ENCODE results near the gene PCBP2. TPM values are rescaled to one million over a fixed set of nuclear protein-coding genes. Genes with fewer than 3 reads are reported as not detected.

Gene PCBP2
- total and polyA plus RNA-seq, 3 experiments from 2014 or later, result 104 to 1,025 (median 995) TPM

DNA sequence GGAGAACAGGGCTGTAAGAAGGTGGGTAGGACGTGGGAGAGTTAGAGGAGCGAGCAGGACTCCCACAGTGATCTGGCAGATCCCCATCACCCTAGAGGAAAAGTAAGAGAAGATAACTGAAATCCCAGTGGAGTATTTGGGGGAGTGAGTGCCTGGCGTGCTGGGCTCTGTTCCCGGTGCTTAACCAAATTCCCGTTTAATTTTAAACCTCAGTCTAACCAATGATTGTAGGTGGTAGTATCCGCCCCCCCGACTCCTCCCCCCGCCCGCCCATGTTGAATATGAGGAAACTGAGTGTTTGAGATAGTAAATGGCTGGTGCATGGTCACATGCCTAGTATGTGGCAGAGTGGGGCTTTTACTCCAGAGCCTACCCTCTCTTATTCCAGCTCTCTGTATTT is 50.4 kb downstream of the PCBP2 start:
- peak overlapping the region in 5 of 8 donors; percentile 66 to 98 (median 95) for H3K27ac Mint-ChIP-seq
- Histone ChIP-seq H3K9me3 (ENCODE audit: low read length) (no peaks in the 10 kb centered on the region), H3K4me1 (ENCODE audit: insufficient read depth, low read length) (peaks cover 31% of the 10 kb centered on the region), H3K27me3 (ENCODE audit: insufficient read depth, low read length, poor library complexity, severe bottlenecking) (no peaks in the 10 kb centered on the region), H3K27ac (ENCODE audit: low read depth, low read length) (peak overlapping the region; percentile 94), H3K4me3 (ENCODE audit: low read length) (peak overlapping the region; percentile 66), H3K36me3 (ENCODE audit: insufficient read depth, low read length) (peaks cover 14% of the 10 kb centered on the region)
- H3K36me3 Mint-ChIP-seq, result peaks cover 0 to 43% (median 3%) of the 10 kb centered on the region in 3 donors
- ChIA-PET CTCF (interaction anchor here (1.2 to 2.3 kb wide), 2 partner anchors 24 to 181 kb away, joined by 3 to 10 read pairs; partner anchors contain the start of gene AAAS), POLR2A (no interaction called here)
- no peaks in the 10 kb centered on the region for H3K9me3 Mint-ChIP-seq
- peak overlapping the region in 5 of 7 donors; percentile 22 to 96 (median 94) for H3K4me3 Mint-ChIP-seq
- no peak for DNase-seq
- H3K4me1 Mint-ChIP-seq, result peaks cover 28 to 48% (median 37%) of the 10 kb centered on the region in 3 donors
- no peaks in the 10 kb centered on the region for H3K27me3 Mint-ChIP-seq

DNA sequence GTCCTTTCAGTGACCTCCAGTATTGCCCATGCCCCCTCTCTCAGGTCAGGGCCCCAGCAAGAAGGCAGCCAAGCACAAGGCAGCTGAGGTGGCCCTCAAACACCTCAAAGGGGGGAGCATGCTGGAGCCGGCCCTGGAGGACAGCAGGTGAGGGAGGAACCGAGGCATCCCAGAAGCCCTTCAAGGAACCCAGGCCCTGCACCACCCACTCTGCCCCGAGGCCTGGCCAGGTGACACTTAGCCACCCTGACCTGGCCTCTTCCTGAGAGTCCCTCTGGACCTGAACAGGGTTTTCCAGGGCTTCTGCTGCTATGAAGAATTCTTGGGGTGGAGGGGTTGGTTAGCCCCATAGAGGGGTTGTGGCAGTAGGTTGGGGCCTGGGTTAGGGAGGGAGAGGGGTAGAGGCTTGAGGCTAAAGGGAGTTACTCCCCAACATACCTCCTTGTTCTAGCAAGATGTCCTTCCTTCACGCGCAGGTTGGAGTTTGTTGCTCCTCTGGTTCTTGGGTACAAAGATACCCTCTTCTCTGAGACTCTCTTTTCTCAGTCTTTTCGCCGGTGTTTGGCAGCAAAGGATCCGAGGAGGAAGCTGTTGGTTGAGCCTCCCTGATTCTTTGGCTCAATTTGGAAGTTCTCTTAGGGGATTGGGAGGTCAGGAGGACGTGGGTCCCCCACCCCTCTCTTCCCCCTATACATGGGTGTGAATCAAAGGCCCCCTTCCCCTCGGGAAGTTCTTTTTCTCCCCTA is 51.3 kb downstream of the PCBP2 start:
- Mint-ChIP-seq H3K4me1 (peaks cover 23 to 39% (median 29%) of the 10 kb centered on the region in 3 donors), H3K36me3 (peaks cover 0 to 43% (median 3%) of the 10 kb centered on the region in 3 donors), H3K27me3 (no peaks in the 10 kb centered on the region), H3K4me3 (peak overlapping the region in 5 of 7 donors; percentile 35 to 54 (median 48)), H3K27ac (peak overlapping the region in 5 of 8 donors; percentile 6 to 91 (median 70)), H3K9me3 (no peaks in the 10 kb centered on the region)
- peaks cover 14% of the 10 kb centered on the region for H3K36me3 ChIP-seq (ENCODE audit: insufficient read depth, low read length)
- DNase-seq, result no peak
- H3K9me3 ChIP-seq (ENCODE audit: low read length), result no peaks in the 10 kb centered on the region
- ChIA-PET POLR2A (no interaction called here), CTCF (interaction anchor here (1.0 to 1.5 kb wide), 3 partner anchors 82 to 157 kb away, joined by 3 to 4 read pairs (median 4); no protein-coding TSS in a partner anchor)
- no peaks in the 10 kb centered on the region for H3K27me3 ChIP-seq (ENCODE audit: insufficient read depth, low read length, poor library complexity, severe bottlenecking)
- no peak overlapping the region for H3K4me3 ChIP-seq (ENCODE audit: low read length)
- peaks cover 29% of the 10 kb centered on the region for H3K4me1 ChIP-seq (ENCODE audit: insufficient read depth, low read length)
- H3K27ac ChIP-seq (ENCODE audit: low read depth, low read length), result no peak overlapping the region

DNA sequence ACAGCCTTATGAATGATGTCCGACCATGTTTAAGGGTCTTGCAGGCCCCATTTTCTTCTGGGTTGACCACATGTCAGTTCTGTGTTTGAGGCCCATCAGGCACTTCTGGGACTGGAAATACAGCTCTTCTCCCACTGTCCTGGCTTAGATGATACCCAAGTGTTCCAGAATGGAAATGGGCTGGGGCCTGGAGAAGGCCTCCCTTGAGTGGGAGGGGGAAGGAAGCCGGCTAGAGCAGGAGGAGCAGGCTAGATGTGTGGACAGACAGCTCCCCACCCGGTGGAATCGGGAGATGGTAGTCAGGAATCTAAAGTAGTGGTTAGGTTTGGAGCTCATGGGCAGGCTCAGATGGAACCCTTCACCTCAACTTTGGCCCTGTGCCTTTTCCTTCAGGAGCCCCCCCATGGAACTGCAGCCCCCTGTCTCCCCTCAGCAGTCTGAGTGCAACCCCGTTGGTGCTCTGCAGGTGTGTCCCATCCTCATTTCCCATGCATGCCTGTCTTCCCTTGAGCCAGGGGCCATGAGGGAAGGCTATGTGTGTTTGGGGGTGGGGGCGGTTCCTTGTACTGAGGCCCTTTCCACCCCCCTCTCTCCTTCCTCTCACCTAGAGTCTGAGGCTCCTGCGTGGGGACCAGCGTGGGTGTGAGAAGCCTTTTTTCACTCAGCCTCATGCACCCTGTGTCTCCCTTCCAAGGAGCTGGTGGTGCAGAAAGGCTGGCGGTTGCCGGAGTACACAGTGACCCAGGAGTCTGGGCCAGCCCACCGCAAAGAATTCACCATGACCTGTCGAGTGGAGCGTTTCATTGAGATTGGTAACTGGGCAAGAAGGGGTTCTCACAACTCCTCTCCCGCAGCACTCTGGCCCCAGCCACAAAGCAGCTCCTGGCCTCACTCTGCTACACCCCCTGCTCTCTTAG is 52.4 kb downstream of the PCBP2 start:
- Histone ChIP-seq H3K27ac (ENCODE audit: low read depth, low read length) (no peak overlapping the region), H3K4me1 (ENCODE audit: insufficient read depth, low read length) (peaks cover 27% of the 10 kb centered on the region), H3K27me3 (ENCODE audit: insufficient read depth, low read length, poor library complexity, severe bottlenecking) (no peaks in the 10 kb centered on the region), H3K9me3 (ENCODE audit: low read length) (no peaks in the 10 kb centered on the region), H3K4me3 (ENCODE audit: low read length) (no peak overlapping the region), H3K36me3 (ENCODE audit: insufficient read depth, low read length) (peaks cover 14% of the 10 kb centered on the region)
- no peak for DNase-seq
- Mint-ChIP-seq H3K27ac (peak overlapping the region in 3 of 8 donors; percentile 23 to 82 (median 55)), H3K4me3 (peak overlapping the region in 1 of 7 donors; percentile 68), H3K4me1 (peaks cover 19 to 37% (median 29%) of the 10 kb centered on the region in 3 donors), H3K36me3 (peaks cover 0 to 43% (median 3%) of the 10 kb centered on the region in 3 donors), H3K27me3 (no peaks in the 10 kb centered on the region), H3K9me3 (no peaks in the 10 kb centered on the region)
- CTCF ChIA-PET, result interaction anchor here (1.4 to 1.5 kb wide), 3 partner anchors 10 to 159 kb away, joined by 4 to 5 read pairs (median 4); no protein-coding TSS in a partner anchor
- POLR2A ChIA-PET, result interaction anchor here (0.5 kb wide), 2 partner anchors 27 to 76 kb away, joined by 7 to 9 read pairs; no protein-coding TSS in a partner anchor

DNA sequence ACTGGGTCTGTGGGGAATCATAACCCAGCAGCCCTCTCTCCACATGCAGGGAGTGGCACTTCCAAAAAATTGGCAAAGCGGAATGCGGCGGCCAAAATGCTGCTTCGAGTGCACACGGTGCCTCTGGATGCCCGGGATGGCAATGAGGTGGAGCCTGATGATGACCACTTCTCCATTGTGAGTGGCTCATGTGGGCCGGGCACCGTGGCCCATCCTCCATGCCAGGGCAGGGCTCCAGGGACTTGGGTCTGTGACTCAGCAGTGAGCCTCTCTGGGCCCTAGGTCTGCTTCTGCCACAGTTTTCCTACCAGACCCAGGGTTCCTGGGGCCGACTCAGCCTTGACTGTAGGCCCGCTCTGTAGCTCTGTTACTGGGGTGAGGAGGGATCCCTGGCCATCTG is 53.2 kb downstream of the PCBP2 start:
- H3K4me1 ChIP-seq (ENCODE audit: insufficient read depth, low read length), result peaks cover 21% of the 10 kb centered on the region
- DNase-seq, result no peak
- ChIA-PET POLR2A (interaction anchor here (0.5 kb wide), 1 partner anchor 27 kb away, joined by 9 read pairs; no protein-coding TSS in a partner anchor), CTCF (interaction anchor here (1.4 kb wide), 1 partner anchor 11 kb away, joined by 5 read pairs; no protein-coding TSS in a partner anchor)
- Mint-ChIP-seq H3K4me3 (peak overlapping the region in 2 of 7 donors; percentile 29 to 50), H3K27me3 (no peaks in the 10 kb centered on the region), H3K4me1 (peaks cover 14 to 31% (median 25%) of the 10 kb centered on the region in 3 donors), H3K9me3 (no peaks in the 10 kb centered on the region), H3K36me3 (peaks cover 0 to 41% (median 2%) of the 10 kb centered on the region in 3 donors), H3K27ac (peak overlapping the region in 1 of 8 donors; percentile 38)
- no peaks in the 10 kb centered on the region for H3K27me3 ChIP-seq (ENCODE audit: insufficient read depth, low read length, poor library complexity, severe bottlenecking)
- no peak overlapping the region for H3K4me3 ChIP-seq (ENCODE audit: low read length)
- no peak overlapping the region for H3K27ac ChIP-seq (ENCODE audit: low read depth, low read length)
- H3K36me3 ChIP-seq (ENCODE audit: insufficient read depth, low read length), result peaks cover 14% of the 10 kb centered on the region
- H3K9me3 ChIP-seq (ENCODE audit: low read length), result no peaks in the 10 kb centered on the region

DNA sequence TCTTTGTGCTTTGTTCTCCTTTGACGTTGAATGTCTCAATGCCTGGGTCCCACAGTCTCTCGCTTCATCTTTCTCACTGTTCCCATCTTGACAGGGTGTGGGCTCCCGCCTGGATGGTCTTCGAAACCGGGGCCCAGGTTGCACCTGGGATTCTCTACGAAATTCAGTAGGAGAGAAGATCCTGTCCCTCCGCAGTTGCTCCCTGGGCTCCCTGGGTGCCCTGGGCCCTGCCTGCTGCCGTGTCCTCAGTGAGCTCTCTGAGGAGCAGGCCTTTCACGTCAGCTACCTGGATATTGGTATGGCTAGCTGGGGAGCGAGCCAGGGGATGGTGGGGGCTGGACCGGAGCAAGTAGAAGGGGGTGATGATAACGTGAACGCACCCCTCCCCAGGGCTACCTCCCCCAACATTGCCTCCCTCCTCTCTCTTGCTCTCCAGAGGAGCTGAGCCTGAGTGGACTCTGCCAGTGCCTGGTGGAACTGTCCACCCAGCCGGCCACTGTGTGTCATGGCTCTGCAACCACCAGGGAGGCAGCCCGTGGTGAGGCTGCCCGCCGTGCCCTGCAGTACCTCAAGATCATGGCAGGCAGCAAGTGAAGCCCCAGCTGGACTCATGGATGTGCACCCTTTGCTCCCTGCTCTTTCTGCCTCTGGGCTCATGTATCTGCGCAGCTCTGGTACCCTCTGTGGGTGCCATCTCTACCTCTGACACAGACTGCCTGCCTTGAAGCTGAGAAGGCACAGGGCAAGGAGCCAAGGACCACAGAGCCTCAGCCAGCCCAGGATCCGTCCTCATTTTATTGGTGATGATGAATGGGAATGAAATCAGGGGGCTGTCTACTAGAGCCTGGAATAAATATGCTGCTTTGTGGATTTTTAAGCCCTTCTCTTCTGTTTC is 53.9 kb downstream of the PCBP2 start:
- no peaks in the 10 kb centered on the region for H3K9me3 Mint-ChIP-seq
- H3K9me3 ChIP-seq (ENCODE audit: low read length), result no peaks in the 10 kb centered on the region
- H3K36me3 Mint-ChIP-seq, result peaks cover 0 to 44% (median 2%) of the 10 kb centered on the region in 3 donors
- CTCF ChIA-PET, result interaction anchor here (1.1 to 1.4 kb wide), 2 partner anchors 12 to 185 kb away, joined by 3 to 5 read pairs; partner anchors contain the start of gene AAAS
- H3K27ac ChIP-seq (ENCODE audit: low read depth, low read length), result no peak overlapping the region
- peaks cover 19% of the 10 kb centered on the region for H3K4me1 ChIP-seq (ENCODE audit: insufficient read depth, low read length)
- H3K36me3 ChIP-seq (ENCODE audit: insufficient read depth, low read length), result peaks cover 14% of the 10 kb centered on the region
- H3K27me3 Mint-ChIP-seq, result no peaks in the 10 kb centered on the region
- POLR2A ChIA-PET, result no interaction called here
- H3K4me3 Mint-ChIP-seq, result peak overlapping the region in 2 of 7 donors; percentile 23 to 50
- H3K27me3 ChIP-seq (ENCODE audit: insufficient read depth, low read length, poor library complexity, severe bottlenecking), result no peaks in the 10 kb centered on the region
- H3K27ac Mint-ChIP-seq, result no peak overlapping the region
- H3K4me3 ChIP-seq (ENCODE audit: low read length), result no peak overlapping the region
- peaks cover 12 to 26% (median 21%) of the 10 kb centered on the region in 3 donors for H3K4me1 Mint-ChIP-seq
- DNase-seq, result no peak

DNA sequence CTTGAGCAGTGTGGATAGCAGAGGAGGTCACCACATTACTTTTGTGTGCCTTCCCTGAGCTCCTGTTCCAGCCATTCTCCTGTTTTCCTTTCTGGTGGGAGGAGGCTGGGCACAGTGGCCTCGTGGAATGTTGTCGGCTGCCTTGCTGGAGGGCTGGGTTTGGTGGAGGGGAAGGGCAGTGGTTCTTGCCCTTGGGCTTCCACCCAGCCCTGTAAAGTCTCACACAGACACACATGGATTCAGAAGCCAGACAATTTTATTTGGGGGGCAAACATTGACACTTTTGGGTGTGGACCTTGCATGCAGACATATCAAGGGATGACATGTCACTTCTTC is 54.5 kb downstream of the PCBP2 start:
- Histone ChIP-seq H3K36me3 (ENCODE audit: insufficient read depth, low read length) (peaks cover 14% of the 10 kb centered on the region), H3K4me3 (ENCODE audit: low read length) (no peak overlapping the region), H3K27ac (ENCODE audit: low read depth, low read length) (no peak overlapping the region), H3K4me1 (ENCODE audit: insufficient read depth, low read length) (peaks cover 19% of the 10 kb centered on the region), H3K27me3 (ENCODE audit: insufficient read depth, low read length, poor library complexity, severe bottlenecking) (no peaks in the 10 kb centered on the region), H3K9me3 (ENCODE audit: low read length) (no peaks in the 10 kb centered on the region)
- POLR2A ChIA-PET, result no interaction called here
- no peak for DNase-seq
- Mint-ChIP-seq H3K9me3 (no peaks in the 10 kb centered on the region), H3K36me3 (peaks cover 0 to 42% (median 2%) of the 10 kb centered on the region in 3 donors), H3K27ac (no peak overlapping the region), H3K27me3 (no peaks in the 10 kb centered on the region), H3K4me3 (no peak overlapping the region), H3K4me1 (peaks cover 12 to 23% (median 21%) of the 10 kb centered on the region in 3 donors)
- CTCF ChIA-PET, result interaction anchor here (1.1 kb wide), 1 partner anchor 185 kb away, joined by 3 read pairs; the partner anchor contains the start of gene AAAS
